Gastrocnemius medialis (tissue), 4 donors: ENCODE data around the gene UGT1A8. TPM values are rescaled to one million over a fixed set of nuclear protein-coding genes. Genes with fewer than 3 reads are reported as not detected.
"Not testable (repeated sequence)": the region's sequence is repeated elsewhere in the genome, so short reads cannot be mapped to it uniquely, and the experiment has no call there.

ENCODE experiments used
- ATAC-seq, 2 donors: fragments of 150-250 bp; one replicate each; pipeline ENCODE4 v1.9.1; 2016
- DNase-seq, 2 donors: peaks; one replicate each; pipeline ENCODE4 v3.0.0-alpha.2; 2019
- H3K27ac ChIP-seq, 4 donors: fragments of 200-600 bp; sonication (generic); 1 replicate in 1 of 4; 2 replicates in 3 of 4; pipeline ENCODE4 v1.5.1; 2016 to 2018; ENCODE audit warnings: mild to moderate bottlenecking in 2 of 4, moderate library complexity in 1 of 4
- H3K27me3 ChIP-seq, 3 donors: fragments of 200-600 bp; sonication (generic) in 2 of 3; 1 replicate in 1 of 3; 2 replicates in 2 of 3; pipeline versions ENCODE4 v1.5.1 to v1.6.0; 2016 to 2019; ENCODE audit warnings: mild to moderate bottlenecking in 1 of 3, moderate library complexity in 1 of 3
- H3K36me3 ChIP-seq, 2 donors: fragments of 200-600 bp; sonication (generic) in 1 of 2; one replicate each; pipeline ENCODE4 v1.5.1; 2017 to 2018
- H3K4me1 ChIP-seq, 2 donors: fragments of 200-600 bp; sonication (generic) in 1 of 2; one replicate each; pipeline ENCODE4 v1.5.1; 2016 to 2017; ENCODE audit warnings: mild to moderate bottlenecking in 2 of 2
- H3K4me3 ChIP-seq, 4 donors: fragments of 200-600 bp; sonication (generic) in 3 of 4; 1 replicate in 1 of 4; 2 replicates in 3 of 4; pipeline ENCODE4 v1.5.1; 2016 to 2019; ENCODE audit warnings: mild to moderate bottlenecking in 2 of 4
- H3K9me3 ChIP-seq, 3 donors: fragments of 200-600 bp; sonication (generic) in 2 of 3; 1 replicate in 1 of 3; 2 replicates in 2 of 3; pipeline ENCODE4 v1.5.1; 2016 to 2019
- CTCF ChIP-seq, 5 experiments: fragments of 450-650 bp in 3 of 5; fragments of 200-600 bp in 2 of 5; sonication (generic) in 2 of 5; IDR thresholded peaks in 4 of 5; conservative IDR thresholded peaks in 1 of 5; 1 replicate in 4 of 5; 2 replicates in 1 of 5; pipeline ENCODE4 v1.5.1; 2016 to 2019; ENCODE audit warnings: antibody characterized with exemption in 5 of 5, mild to moderate bottlenecking in 3 of 5, moderate library complexity in 3 of 5
- POLR2A ChIP-seq, 2 donors: fragments of 450-650 bp; IDR thresholded peaks; one replicate each; pipeline ENCODE4 v1.6.1; 2017; ENCODE audit warnings: antibody characterized with exemption in 2 of 2, mild to moderate bottlenecking in 2 of 2, moderate library complexity in 2 of 2
- in situ Hi-C, 4 donors: fragments of 200-750 bp; cut with MboI; loops; one replicate each; pipeline versions ENCODE4 v1.15.0 to v1.8.0; 2017; ENCODE audit warnings: low sequenced_read_pairs in 4 of 4
- intact Hi-C: fragments of 100-400 bp; cut with DNase I; formaldehyde crosslinking; loops from one replicate; pipeline ENCODE4 v1.15.1; 2023; ENCODE audit warnings: low total_unique reads
- total RNA-seq, 4 donors: library from RNA; depleted of rRNA; stranded (reverse); fragments of >200 nt; gene quantifications; one replicate each; pipeline versions ENCODE4 v1.1.0 to v1.2.3, GENCODE V29; 2016

The UGT1A8 gene
- total RNA-seq, 4 donors from 2014 or later = not detected

- ATAC-seq (no peak), DNase-seq (no peak)
- Histone ChIP-seq H3K9me3 (no peaks in the 10 kb centered on the region), H3K36me3 (no peaks in the 10 kb centered on the region), H3K4me1 (no peaks in the 10 kb centered on the region), H3K27ac (no peak overlapping the region), H3K27me3 (no peaks in the 10 kb centered on the region), H3K4me3 (no peak overlapping the region)
- TF ChIP-seq POLR2A (IDR thresholded peaks at IDR 0.05) (no peak), CTCF (IDR thresholded peaks at IDR 0.05 in 4 of 5, conservative IDR thresholded peaks at IDR 0.05 in 1 of 5) (no peak)
- intact Hi-C loops (no loop called here), in situ Hi-C loops (no loop called here)
Observed at GRCh38 chr2:233745073-233745755, 127.8 kb downstream of the UGT1A8 start.

GRCh38 chr2:233745838-233746237 is 128.4 kb downstream of the UGT1A8 start:
- ATAC-seq, H3K4me1 ChIP-seq, in situ Hi-C loops, DNase-seq, intact Hi-C loops, H3K27me3 ChIP-seq, H3K27ac ChIP-seq, H3K9me3 ChIP-seq, H3K36me3 ChIP-seq, H3K4me3 ChIP-seq: not testable (repeated sequence)

- in situ Hi-C loops = no loop called here
- H3K36me3 ChIP-seq = no peaks in the 10 kb centered on the region
- ATAC-seq (no peak), DNase-seq (no peak)
- no peak overlapping the region for H3K27ac ChIP-seq
- no peaks in the 10 kb centered on the region for H3K4me1 ChIP-seq
- intact Hi-C loops = no loop called here
- no peaks in the 10 kb centered on the region for H3K27me3 ChIP-seq
- no peak overlapping the region for H3K4me3 ChIP-seq
- no peaks in the 10 kb centered on the region for H3K9me3 ChIP-seq
- no peak for TF ChIP-seq CTCF (IDR thresholded peaks at IDR 0.05 in 4 of 5, conservative IDR thresholded peaks at IDR 0.05 in 1 of 5)
- no peak for TF ChIP-seq POLR2A (IDR thresholded peaks at IDR 0.05)
Observed at GRCh38 chr2:233746475-233747282, 129.2 kb downstream of the UGT1A8 start.

- Histone ChIP-seq H3K9me3 (no peaks in the 10 kb centered on the region), H3K4me1 (no peaks in the 10 kb centered on the region), H3K27ac (no peak overlapping the region), H3K4me3 (no peak overlapping the region), H3K27me3 (no peaks in the 10 kb centered on the region), H3K36me3 (no peaks in the 10 kb centered on the region)
- intact Hi-C loops = no loop called here
- TF ChIP-seq POLR2A (IDR thresholded peaks at IDR 0.05) (no peak), CTCF (IDR thresholded peaks at IDR 0.05 in 4 of 5, conservative IDR thresholded peaks at IDR 0.05 in 1 of 5) (no peak)
- ATAC-seq (no peak), DNase-seq (no peak)
- in situ Hi-C loops = no loop called here
Observed at GRCh38 chr2:233747283-233747544, 129.8 kb downstream of the UGT1A8 start.

- ATAC-seq, intact Hi-C loops, H3K27ac ChIP-seq, H3K4me1 ChIP-seq, in situ Hi-C loops, H3K4me3 ChIP-seq, DNase-seq, H3K9me3 ChIP-seq, H3K27me3 ChIP-seq, H3K36me3 ChIP-seq: not testable (repeated sequence)
Observed at GRCh38 chr2:233750689-233751088, 133.3 kb downstream of the UGT1A8 start.

- H3K27ac ChIP-seq, DNase-seq, ATAC-seq, H3K4me1 ChIP-seq, H3K9me3 ChIP-seq, H3K27me3 ChIP-seq, in situ Hi-C loops, intact Hi-C loops, H3K4me3 ChIP-seq, H3K36me3 ChIP-seq: not testable (repeated sequence)
Observed at GRCh38 chr2:233751212-233752009, 134.0 kb downstream of the UGT1A8 start.
